Umbilical cord (tissue), 2 donors: ENCODE data around the gene EFHD1. TPM values are rescaled to one million over a fixed set of nuclear protein-coding genes. Genes with fewer than 3 reads are reported as not detected.
"Not testable (repeated sequence)": the region's sequence is repeated elsewhere in the genome, so short reads cannot be mapped to it uniquely, and the experiment has no call there.

Source experiments
- DNase-seq: peaks from one replicate; pipeline ENCODE4 v3.0.0-alpha.2; 2015; ENCODE audit warnings: low spot score
- total RNA-seq: library from RNA; depleted of rRNA; stranded (reverse); fragments of >200 nt; gene quantifications from one replicate; pipeline ENCODE4 v1.2.3, GENCODE V29; 2014; ENCODE audit warnings: low replicate concordance; ENCODE audit not compliant: insufficient read depth

Gene EFHD1
- total RNA-seq, 1 donor from 2014 or later, result 1.2 TPM

DNA sequence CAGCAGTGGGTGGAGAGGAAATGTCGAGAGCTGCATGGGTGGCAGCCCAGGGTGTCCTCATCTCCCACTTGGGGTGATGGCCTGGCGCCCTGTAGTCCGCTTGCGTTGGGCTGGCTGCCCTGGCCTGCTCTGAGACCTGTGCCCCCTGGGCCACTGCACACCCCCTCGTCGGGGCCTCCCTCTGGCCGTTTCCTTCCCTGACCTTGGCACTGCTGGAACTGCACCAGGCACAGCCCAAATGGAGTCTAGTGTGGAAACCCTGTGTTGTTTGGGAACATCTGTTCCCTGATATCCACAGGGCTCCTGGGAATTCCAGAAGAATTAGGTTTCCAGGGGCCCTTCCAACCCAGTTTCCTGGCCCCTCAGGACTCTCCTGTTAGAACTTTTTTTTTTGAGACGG lies 13.9 kb downstream of the EFHD1 start:
- no peak for DNase-seq

DNA sequence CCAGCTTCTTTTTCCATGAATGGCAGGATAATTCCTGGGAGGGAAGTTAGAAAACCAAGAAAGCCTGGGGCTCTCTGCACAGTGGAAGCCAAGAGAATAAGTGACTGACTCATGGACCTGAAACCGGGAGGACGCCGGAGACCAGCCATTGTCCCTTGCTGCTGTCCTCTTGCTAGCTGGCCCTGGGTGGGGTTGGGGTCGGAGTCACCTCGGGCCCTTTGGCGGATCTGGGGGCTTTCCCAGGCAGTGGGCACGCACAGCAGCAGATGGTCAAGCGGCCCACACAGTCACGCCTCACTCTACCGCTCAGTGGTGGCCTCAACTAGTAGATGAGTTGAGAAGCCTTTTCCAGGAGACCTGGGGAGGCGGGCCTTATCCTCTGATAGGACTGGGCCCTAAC lies 15.6 kb downstream of the EFHD1 start:
- no peak for DNase-seq

DNA sequence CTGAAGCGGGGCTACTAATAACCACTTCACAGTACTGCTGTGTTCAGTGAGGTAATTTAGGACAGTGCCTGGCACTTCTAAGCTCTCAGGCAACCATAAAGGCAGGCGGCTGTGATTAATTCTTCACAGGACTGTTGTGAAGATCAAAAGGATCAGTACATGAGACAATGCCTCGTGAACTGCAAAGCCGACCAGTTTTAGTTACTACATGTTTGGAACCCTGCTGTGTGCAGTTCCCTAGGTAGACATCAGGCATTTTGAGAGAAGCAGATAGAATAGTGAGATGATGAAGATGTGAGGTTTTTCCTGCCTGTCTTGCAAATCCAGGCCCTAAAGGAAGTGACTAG lies 19.1 kb downstream of the EFHD1 start:
- peak; percentile 7 for DNase-seq

DNA sequence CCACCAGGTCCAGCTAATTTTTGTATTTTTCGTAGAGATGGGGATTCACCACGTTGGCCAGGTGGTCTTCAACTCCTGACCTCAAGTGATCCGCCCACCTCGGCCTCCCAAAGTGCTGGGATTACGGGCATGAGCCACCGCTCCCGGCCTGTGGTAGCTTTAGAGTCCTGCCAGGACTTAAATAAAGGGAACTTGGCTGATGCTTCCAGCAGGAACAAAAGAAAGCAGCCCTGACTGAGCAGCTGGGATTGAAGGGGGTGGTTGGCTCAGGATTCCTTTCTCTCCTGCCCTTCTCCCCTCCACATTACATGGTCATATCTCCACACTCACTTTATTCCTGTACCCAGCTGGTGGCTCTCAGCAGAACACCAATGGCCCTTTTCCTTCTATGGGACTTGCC lies 20.0 kb downstream of the EFHD1 start:
- DNase-seq, result no peak

DNA sequence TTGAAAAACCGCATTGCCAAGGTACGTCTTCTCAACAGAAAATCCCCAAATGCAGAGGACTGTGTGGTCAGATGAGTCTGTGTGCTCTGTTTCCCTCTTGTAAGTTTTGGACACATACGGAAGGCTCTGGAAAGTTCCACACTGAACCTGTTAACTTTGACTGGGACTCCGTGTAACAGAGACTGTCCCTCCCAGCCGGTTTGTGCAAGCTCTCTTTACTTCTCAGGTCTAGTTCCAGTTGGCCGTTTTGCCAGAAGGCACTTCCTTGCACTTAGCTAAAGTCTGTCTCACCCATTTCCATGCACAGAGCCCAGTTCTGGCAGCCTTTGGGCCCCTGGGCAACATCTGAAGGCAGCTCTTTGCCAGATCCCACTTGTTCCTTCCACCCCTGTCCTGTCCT lies 22.0 kb downstream of the EFHD1 start:
- DNase-seq, result no peak

GRCh38 chr2:232658217-232658785 lies 24.9 kb downstream of the EFHD1 start:
- no peak for DNase-seq

DNA sequence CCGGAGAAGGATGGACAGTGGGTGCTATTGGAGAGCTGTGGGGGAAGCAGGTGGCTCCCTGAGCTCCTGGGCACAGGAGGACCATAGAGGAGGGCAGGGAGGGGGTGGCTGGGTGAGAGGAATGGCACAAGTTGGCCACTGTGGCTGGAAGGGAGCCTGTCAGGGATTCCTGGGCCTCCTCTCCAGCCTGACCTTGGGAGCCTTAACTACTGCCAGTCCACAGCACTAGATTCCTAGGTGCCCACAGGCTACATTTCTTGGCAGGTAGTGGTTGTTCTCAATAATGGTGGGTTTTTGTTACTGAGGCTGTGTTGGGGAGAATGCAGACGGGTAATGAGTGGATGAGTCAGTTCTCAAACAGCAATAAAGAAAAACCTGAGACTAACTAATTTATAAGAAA lies 26.0 kb downstream of the EFHD1 start:
- no peak for DNase-seq

DNA sequence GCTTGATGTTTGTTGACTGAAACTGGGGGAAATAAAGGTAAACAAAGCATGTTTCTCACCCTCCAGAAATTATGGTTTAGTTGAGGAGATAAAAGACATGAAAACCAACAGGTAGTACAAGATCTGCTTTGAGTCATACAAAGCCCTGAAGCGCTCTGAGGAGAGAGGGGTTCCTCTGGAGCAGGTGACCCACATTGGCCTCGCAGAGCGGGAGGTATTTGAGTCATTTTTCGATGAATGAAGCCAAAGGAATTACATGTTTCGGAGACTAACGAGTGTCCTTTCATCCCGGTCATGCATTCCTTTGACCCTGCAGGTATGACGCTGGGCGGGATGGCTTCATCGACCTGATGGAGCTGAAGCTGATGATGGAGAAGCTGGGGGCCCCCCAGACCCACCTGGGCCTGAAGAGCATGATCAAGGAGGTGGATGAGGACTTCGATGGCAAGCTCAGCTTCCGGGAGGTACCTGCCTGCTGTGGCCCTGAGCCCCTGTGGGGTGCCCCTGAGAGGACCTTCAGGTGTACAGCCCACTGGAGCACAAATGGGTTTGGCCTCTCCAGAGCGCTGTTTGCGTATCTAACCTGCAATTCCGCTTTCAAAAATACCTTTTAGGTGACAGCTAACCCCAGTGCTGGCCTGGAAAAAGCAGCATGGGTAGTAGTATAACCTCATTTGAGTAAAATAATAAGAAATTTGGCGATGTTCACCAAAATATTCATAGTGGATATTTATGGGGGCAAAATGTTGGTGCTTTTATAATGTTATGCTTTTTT lies 29.3 kb downstream of the EFHD1 start:
- DNase-seq, result no peak

GRCh38 chr2:232666051-232666805 lies 32.8 kb downstream of the EFHD1 start:
- DNase-seq, result no peak

DNA sequence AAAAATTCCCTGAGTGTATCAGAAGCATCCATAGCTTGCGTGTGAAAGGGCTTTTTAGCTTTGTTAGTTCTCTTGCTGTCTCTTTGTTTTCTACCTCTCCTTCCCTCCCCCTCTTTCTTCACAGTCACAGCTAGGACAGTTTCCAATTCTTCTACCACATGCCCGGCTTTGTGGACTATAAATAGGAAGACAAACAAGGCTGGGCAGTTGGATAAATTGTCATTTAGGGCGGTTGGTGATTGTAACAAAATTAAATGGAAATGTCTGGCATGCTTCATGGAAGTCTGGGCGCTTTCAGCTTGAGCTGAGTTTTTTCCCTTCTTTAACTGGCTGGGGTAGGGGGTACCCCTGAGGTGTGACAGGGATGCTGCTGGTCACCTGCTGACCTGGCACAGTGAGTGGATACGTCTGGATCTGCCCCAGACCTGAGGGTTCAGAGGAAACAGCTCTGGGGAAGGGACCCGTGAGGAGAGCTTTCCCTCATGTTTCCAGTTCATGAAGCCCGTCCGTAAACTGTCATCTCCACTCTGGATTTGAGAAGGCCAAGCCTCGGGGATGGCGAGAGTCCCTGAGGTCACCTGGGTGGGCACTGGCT lies 34.7 kb downstream of the EFHD1 start:
- no peak for DNase-seq

GRCh38 chr2:232668805-232669444 lies 35.5 kb downstream of the EFHD1 start:
- DNase-seq, result peak; percentile 29

- no peak for DNase-seq
Observed at GRCh38 chr2:232672588-232672987, 39.2 kb downstream of the EFHD1 start.

GRCh38 chr2:232674491-232674890 lies 41.1 kb downstream of the EFHD1 start:
- DNase-seq, result no peak

DNA sequence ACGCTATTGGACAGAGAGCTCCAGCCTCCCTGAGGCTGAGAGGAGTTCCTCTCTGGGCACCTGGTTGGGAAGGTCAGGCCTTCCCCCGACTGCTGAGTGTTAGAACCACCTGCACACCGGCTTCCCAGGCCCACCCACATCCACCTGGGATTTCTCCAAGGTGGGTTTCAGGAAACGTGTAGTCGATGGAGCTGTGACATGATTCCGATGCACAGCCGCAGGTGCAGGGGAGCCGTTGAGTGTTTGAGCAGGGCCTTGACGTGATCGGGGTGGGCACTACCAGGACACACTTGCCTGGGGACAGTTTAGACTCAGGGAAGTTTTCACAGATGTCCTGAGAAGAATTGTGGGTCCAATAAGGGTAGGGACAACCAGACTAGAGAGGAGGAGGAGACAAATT lies 42.0 kb downstream of the EFHD1 start:
- DNase-seq, result no peak

- DNase-seq, result no peak
Observed at GRCh38 chr2:232680006-232680405, 46.6 kb downstream of the EFHD1 start.

- no peak for DNase-seq
Observed at GRCh38 chr2:232681527-232681926, 48.1 kb downstream of the EFHD1 start.

- DNase-seq, result no peak
Observed at GRCh38 chr2:232683368-232683767, 50.0 kb downstream of the EFHD1 start.

GRCh38 chr2:232685391-232685790 lies 52.0 kb downstream of the EFHD1 start:
- DNase-seq, result not testable (repeated sequence)

GRCh38 chr2:232687382-232688160 lies 54.2 kb downstream of the EFHD1 start:
- no peak for DNase-seq

GRCh38 chr2:232688201-232688600 lies 54.8 kb downstream of the EFHD1 start:
- DNase-seq, result no peak
